ENCODE measurements around the gene CDAN1. TPM values are rescaled to one million over a fixed set of nuclear protein-coding genes. Genes with fewer than 3 reads are reported as not detected.

The CDAN1 gene
- total and polyA plus RNA-seq, 2 of the 8 experiments (the other 6 are each of a cell fraction or from before 2014, with no cell fraction given), result 4.5 to 18.6 TPM

DNA sequence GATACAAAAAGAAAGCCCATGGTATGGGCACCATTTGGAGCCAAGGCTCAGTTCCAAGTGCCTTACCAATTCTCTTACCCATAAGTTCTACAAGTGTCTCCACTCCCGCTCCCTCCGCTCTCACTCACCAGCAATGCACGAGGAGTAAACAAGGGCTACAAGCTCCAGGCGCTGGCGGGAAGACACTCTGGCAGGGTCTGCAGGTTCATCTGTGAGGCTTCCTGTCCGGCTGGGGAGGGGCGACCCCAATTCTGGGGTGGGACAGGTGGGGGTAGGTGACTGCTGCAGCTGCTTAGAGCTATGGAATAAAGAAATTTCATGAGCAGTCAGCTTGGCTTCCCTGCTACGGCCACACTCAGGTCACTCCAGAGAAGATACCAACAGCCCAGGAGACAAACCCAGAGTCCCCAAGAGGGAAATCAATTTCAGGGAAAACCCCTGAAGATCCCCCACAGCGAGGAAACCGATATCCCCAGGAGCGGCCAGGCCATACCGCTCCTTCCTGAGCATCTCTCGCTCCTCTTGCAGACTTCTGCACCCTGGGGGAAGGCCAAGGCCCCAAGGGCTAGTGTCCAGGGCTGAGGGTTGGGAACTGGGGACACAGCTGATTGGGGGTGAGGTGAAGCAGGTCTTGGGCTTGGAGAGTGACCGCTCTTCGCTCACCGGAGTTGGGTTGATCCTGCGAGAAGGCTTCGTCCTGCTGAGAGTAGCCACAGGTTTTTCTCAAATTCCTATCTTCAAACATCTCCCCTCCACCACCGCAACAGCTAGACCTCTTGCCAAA, 1.4 kb downstream of the CDAN1 start:
- peak overlapping the region in 1 of 4 experiments; percentile 18; a peak in 2 of 7 replicates for H3K9ac ChIP-seq (replicated peaks in 1 of 4; ENCODE audit: extremely low read depth in 1 of 4, low read depth in 3 of 4, low read length in 3 of 4)
- H4K20me1 ChIP-seq (replicated peaks in 1 of 2; ENCODE audit: control insufficient read depth in 1 of 2, insufficient read depth in 2 of 2, low read length in 2 of 2), result peaks cover 6 to 11% of the 10 kb centered on the region in 2 experiments
- no peak for DNase-seq (ENCODE audit: low read depth in 1 of 2, low spot score in 2 of 2)

More for the DNA sequence above, 1.4 kb downstream of the CDAN1 start:
- FAIRE-seq, result no peak
- H3K79me2 ChIP-seq (ENCODE audit: control insufficient read depth in 1 of 2, insufficient read depth in 2 of 2, low read length in 2 of 2), result no peaks in the 10 kb centered on the region
- H2BK120ac ChIP-seq (replicated peaks; ENCODE audit: low read depth, low read length), result no peak overlapping the region
- no peak overlapping the region for H2AK5ac ChIP-seq (ENCODE audit: low read depth, low read length)
- H2AFZ ChIP-seq (ENCODE audit: low read length), result no peak overlapping the region
- H3K56ac ChIP-seq (replicated peaks; ENCODE audit: insufficient read length, low read depth, low read length), result no peak overlapping the region
- POLR2A ChIA-PET (ENCODE audit: partially characterized antibody), result interaction anchor here (1.1 to 7.1 kb wide), 2 partner anchors 14 to 27 kb away, joined by 3 to 27 read pairs; no protein-coding TSS in a partner anchor
- H3K79me1 ChIP-seq (ENCODE audit: low read depth, low read length), result no peaks in the 10 kb centered on the region; the same call in 1 of the 2 replicates
- no peak for TF ChIP-seq SRF (IDR thresholded peaks at IDR 0.05; ENCODE audit: low read depth, low read length)
- TF ChIP-seq NRF1 (IDR thresholded peaks at IDR 0.05; ENCODE audit: low read depth, low read length), result no peak
- TF ChIP-seq EP300 (IDR thresholded peaks at IDR 0.05; ENCODE audit: borderline replicate concordance in 1 of 2, low read depth in 2 of 2, low read length in 2 of 2), result no peak
- TF ChIP-seq ATF3 (IDR thresholded peaks at IDR 0.05; ENCODE audit: insufficient read depth, low read depth, low read length), result no peak
- TF ChIP-seq RAD21 (IDR thresholded peaks at IDR 0.05 in 1 of 2, conservative IDR thresholded peaks at IDR 0.05 in 1 of 2; ENCODE audit: low read depth in 2 of 2, low read length in 2 of 2), result no peak
- H3K4me1 ChIP-seq (replicated peaks in 1 of 4; ENCODE audit: control insufficient read depth in 3 of 4, insufficient read depth in 4 of 4, low read length in 3 of 4), result peaks cover 0 to 9% (median 1%) of the 10 kb centered on the region in 4 experiments; a peak in 4 of 7 replicates
- no peak overlapping the region for H3K14ac ChIP-seq (ENCODE audit: insufficient read length)
- peaks cover 7% of the 10 kb centered on the region; the same call in 1 of the 2 replicates for H3K23me2 ChIP-seq (ENCODE audit: low read depth, low read length)
- no peak overlapping the region for H4K91ac ChIP-seq (replicated peaks; ENCODE audit: insufficient read length, low read length)
- H3K4ac ChIP-seq (replicated peaks; ENCODE audit: insufficient read length, low read depth, low read length), result no peak overlapping the region
- peaks cover 0 to 3% (median 1%) of the 10 kb centered on the region in 4 experiments; a peak in 2 of 7 replicates for H3K27me3 ChIP-seq (replicated peaks in 1 of 4; ENCODE audit: control insufficient read depth in 3 of 4, extremely low read depth in 1 of 4, insufficient read depth in 3 of 4, low read length in 3 of 4)
- peak overlapping the region; percentile 79 to 84 (median 81); a peak in 5 of 8 replicates for H3K4me3 ChIP-seq (ENCODE audit: extremely low read depth in 1 of 4, insufficient read depth in 2 of 4, low read depth in 3 of 4, low read length in 4 of 4)
- no peak overlapping the region for H2BK20ac ChIP-seq (ENCODE audit: low read length)
- H3K4me2 ChIP-seq (ENCODE audit: insufficient read depth in 1 of 2, low read depth in 2 of 2, low read length in 2 of 2), result peak overlapping the region; percentile 78 to 79
- H2BK12ac ChIP-seq (ENCODE audit: low read depth, low read length), result no peak overlapping the region
- peak overlapping the region; percentile 74; the same call in 1 of the 2 replicates for H4K8ac ChIP-seq (ENCODE audit: extremely low read depth, insufficient read depth, low read length)
- H3K9me3 ChIP-seq (ENCODE audit: insufficient read depth in 2 of 2, low read depth in 1 of 2, low read length in 1 of 2), result no peaks in the 10 kb centered on the region
- H2BK15ac ChIP-seq (ENCODE audit: low read length), result no peak overlapping the region
- 81% methylated on average over 18 of the region's 19 CpGs; no CpG with 5 or more reads in 1 of the 2 experiments for WGBS, 2 experiments (ENCODE audit: extremely low coverage in 1 of 2, insufficient coverage in 1 of 2, insufficient read length in 1 of 2, insufficient replicate concordance in 2 of 2, low coverage in 1 of 2, low lambda C conversion rate in 2 of 2, missing lambda C conversion rate in 1 of 2)
- no peak overlapping the region for H2BK5ac ChIP-seq (ENCODE audit: low read depth, low read length)
- no peak overlapping the region for H3K18ac ChIP-seq (ENCODE audit: extremely low read depth, low read length)
- H3K23ac ChIP-seq (ENCODE audit: insufficient read length), result no peak overlapping the region
- H3K27ac ChIP-seq (ENCODE audit: low read depth, low read length), result no peak overlapping the region
- peaks cover 4 to 30% (median 7%) of the 10 kb centered on the region in 4 experiments; a peak in 7 of 8 replicates for H3K36me3 ChIP-seq (ENCODE audit: control insufficient read depth in 2 of 4, insufficient read depth in 4 of 4, low read length in 3 of 4)
- H4K5ac ChIP-seq (ENCODE audit: insufficient read length, low read depth, low read length), result no peak overlapping the region
- CTCF ChIA-PET (ENCODE audit: partially characterized antibody), result interaction anchor here (1.1 to 5.5 kb wide), 8 partner anchors 13 to 670 kb away, joined by 3 to 28 read pairs (median 4); no protein-coding TSS in a partner anchor
